ENCODE measurements around the gene TMEM106C. TPM values are rescaled to one million over a fixed set of nuclear protein-coding genes. Genes with fewer than 3 reads are reported as not detected.

Gene TMEM106C
- total RNA-seq, 1 experiment from 2014 or later = 130 TPM

DNA sequence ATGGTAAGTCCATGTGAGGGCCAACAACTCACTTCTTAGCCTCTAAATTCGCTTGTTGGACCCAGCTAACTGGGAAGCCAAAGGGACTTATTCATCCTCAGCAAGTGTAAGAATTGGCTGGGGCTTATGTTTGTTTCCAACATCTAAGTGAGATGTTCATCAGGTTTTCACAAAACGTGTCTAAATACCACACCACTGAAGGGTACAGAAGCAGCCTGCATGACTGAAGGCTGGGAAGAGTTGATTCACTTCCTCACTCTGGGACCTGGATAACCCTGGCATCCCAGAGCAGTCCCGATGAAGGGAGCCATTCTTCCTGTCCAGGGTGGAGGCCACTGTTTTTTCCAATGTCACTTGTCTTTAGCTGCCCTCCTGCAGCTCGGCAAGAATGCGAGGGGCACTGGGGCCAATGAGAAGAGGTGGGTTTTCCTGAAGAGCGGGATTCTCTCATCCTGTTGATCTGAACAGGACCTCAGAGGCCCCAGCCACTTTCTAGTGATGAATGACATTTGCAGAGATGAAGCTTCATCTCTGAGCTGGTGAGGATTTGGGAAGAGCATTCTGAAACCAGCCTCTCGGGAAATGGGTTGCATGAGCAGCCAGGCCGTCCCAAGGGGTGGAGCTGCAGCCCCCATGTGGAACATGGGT, 53.1 kb downstream of the TMEM106C start:
- no peaks in the 10 kb centered on the region for H3K9me3 ChIP-seq
- no peak overlapping the region for H3K4me3 ChIP-seq
- peaks cover 26% of the 10 kb centered on the region for H3K27me3 ChIP-seq
- no peak for DNase-seq
- H3K36me3 ChIP-seq = no peaks in the 10 kb centered on the region

GRCh38 chr12:48017496-48017895, 54.1 kb downstream of the TMEM106C start:
- Histone ChIP-seq H3K36me3 (no peaks in the 10 kb centered on the region), H3K27me3 (peaks cover 23% of the 10 kb centered on the region), H3K9me3 (no peaks in the 10 kb centered on the region), H3K4me3 (no peak overlapping the region)
- no peak for DNase-seq

GRCh38 chr12:48017921-48018617, 54.7 kb downstream of the TMEM106C start:
- no peak for DNase-seq
- H3K27me3 ChIP-seq = peaks cover 22% of the 10 kb centered on the region
- no peaks in the 10 kb centered on the region for H3K9me3 ChIP-seq

More at GRCh38 chr12:48017921-48018617, 54.7 kb downstream of the TMEM106C start:
- H3K4me3 ChIP-seq = no peak overlapping the region
- H3K36me3 ChIP-seq = no peaks in the 10 kb centered on the region

Other genes starting within 250 kb of the TMEM106C start
- gene ENDOU, start 238.1 kb upstream of the TMEM106C start, total RNA-seq (2014; rRNA removed; shearing (Covaris generic); ENCODE audit: low replicate concordance) = not detected in 2 replicates
- gene RAPGEF3, start 204.7 kb upstream of the TMEM106C start, total RNA-seq (2014; rRNA removed; shearing (Covaris generic); ENCODE audit: low replicate concordance) = 2.9 and 6.1 TPM in 2 replicates
- 14.2 and 17.6 TPM in 2 replicates for gene SLC48A1, start 190.4 kb upstream of the TMEM106C start, total RNA-seq (2014; rRNA removed; shearing (Covaris generic); ENCODE audit: low replicate concordance)
- 30.5 and 31.5 TPM in 2 replicates for gene HDAC7, start 143.7 kb upstream of the TMEM106C start, total RNA-seq (2014; rRNA removed; shearing (Covaris generic); ENCODE audit: low replicate concordance)
- 14.7 and 15.9 TPM in 2 replicates for gene VDR, start 58.6 kb upstream of the TMEM106C start, total RNA-seq (2014; rRNA removed; shearing (Covaris generic); ENCODE audit: low replicate concordance)
- not detected in 2 replicates for gene COL2A1, start 40.9 kb downstream of the TMEM106C start, total RNA-seq (2014; rRNA removed; shearing (Covaris generic); ENCODE audit: low replicate concordance)
- 15.6 and 16.3 TPM in 2 replicates for gene SENP1, start 142.5 kb downstream of the TMEM106C start, total RNA-seq (2014; rRNA removed; shearing (Covaris generic); ENCODE audit: low replicate concordance)
- gene PFKM, start 155.8 kb downstream of the TMEM106C start, total RNA-seq (2014; rRNA removed; shearing (Covaris generic); ENCODE audit: low replicate concordance) = 38.2 and 64.7 TPM in 2 replicates
- 31.3 and 79.9 TPM in 2 replicates for gene ASB8, start 193.9 kb downstream of the TMEM106C start, total RNA-seq (2014; rRNA removed; shearing (Covaris generic); ENCODE audit: low replicate concordance)
- not detected in 2 replicates for gene CCDC184, start 220.0 kb downstream of the TMEM106C start, total RNA-seq (2014; rRNA removed; shearing (Covaris generic); ENCODE audit: low replicate concordance)
- gene OR10AD1, start 239.7 kb downstream of the TMEM106C start, total RNA-seq (2014; rRNA removed; shearing (Covaris generic); ENCODE audit: low replicate concordance) = not detected in 2 replicates